HCT116 (cell line): ENCODE data around the gene ZNF592. TPM values are rescaled to one million over a fixed set of nuclear protein-coding genes. Genes with fewer than 3 reads are reported as not detected.

Experiments used
- ATAC-seq: fragments of 200-7000 bp; cut with Tn5 transposase; 2 replicates; pipeline ENCODE4 v1.9.1; 2020; ENCODE audit warnings: mild to moderate bottlenecking, moderate library complexity
- BruUV-seq: library from RNA; stranded (reverse); fragments of 400-500 nt; replicated peaks from 2 replicates; lab custom pipeline; 2021; lab: Mats Ljungman, UMichigan
- CTCF ChIA-PET: fragments of 300-600 bp; sonication (Branson Sonifier 250); formaldehyde crosslinking; loops from one replicate; lab custom pipeline; 2021; ENCODE audit warnings: antibody characterized with exemption; lab: Charles Lee
- POLR2A ChIA-PET: fragments of 300-600, 350-600 bp; sonication (Branson Sonifier 250); formaldehyde crosslinking; loops from one replicate; lab custom pipeline; 2021; ENCODE audit warnings: antibody characterized with exemption; lab: Charles Lee
- RAD21 ChIA-PET, 2 experiments: fragments of 300-600 bp; sonication (Branson Sonifier 250); formaldehyde crosslinking; loops; one replicate each; lab custom pipeline; 2023; ENCODE audit warnings: low total read pairs in 2 of 2; ENCODE audit not compliant: uncharacterized antibody in 2 of 2, unreplicated experiment in 2 of 2, low non-redundant PET in 1 of 2; lab: Charles Lee
- DNase-seq: peaks from one replicate; pipeline ENCODE4 v3.0.0-alpha.2; 2010; ENCODE audit warnings: low read depth, low spot score
- H2AFZ ChIP-seq: fragments of 200-600 bp; shearing (Covaris generic), sonication (generic); 2 replicates; pipeline ENCODE4 v1.6.1; 2017; ENCODE audit warnings: low read depth, mixed run types, mixed read lengths, antibody characterized with exemption, low read length; ENCODE audit not compliant: poor library complexity, severe bottlenecking
- H3K27ac ChIP-seq: 2 replicates; pipeline ENCODE4 v1.5.1; 2012; ENCODE audit warnings: low read depth, low read length
- H3K27me3 ChIP-seq: fragments of 200-600 bp; sonication (generic); 2 replicates; pipeline ENCODE4 v1.6.1; 2016; ENCODE audit warnings: mixed run types, low read length, mixed read lengths; ENCODE audit not compliant: insufficient read depth
- H3K36me3 ChIP-seq, 2 experiments: fragments of 200-500 bp in 1 of 2; fragments of 200-600 bp in 1 of 2; sonication (Bioruptor generic) in 1 of 2; sonication (generic) in 1 of 2; 2 replicates each; pipeline versions ENCODE4 v1.5.1 to v1.6.1; 2014 to 2016; ENCODE audit warnings: low read length in 2 of 2, inconsistent platforms in 1 of 2, mixed read lengths in 1 of 2, mixed run types in 1 of 2; ENCODE audit not compliant: insufficient read depth in 2 of 2, control insufficient read depth in 1 of 2
- H3K4me1 ChIP-seq, 2 experiments: fragments of 200-600 bp in 1 of 2; sonication (generic) in 1 of 2; 2 replicates each; pipeline versions ENCODE4 v1.5.1 to v1.6.1; 2012 to 2017; ENCODE audit warnings: low read length in 2 of 2, inconsistent platforms in 1 of 2, mild to moderate bottlenecking in 1 of 2, mixed read lengths in 1 of 2, mixed run types in 1 of 2, moderate library complexity in 1 of 2; ENCODE audit not compliant: insufficient read depth in 2 of 2, control insufficient read depth in 1 of 2
- H3K4me2 ChIP-seq: fragments of 200-600 bp; sonication (generic); 2 replicates; pipeline ENCODE4 v1.6.1; 2017; ENCODE audit warnings: mixed run types, low read length, mixed read lengths
- H3K4me3 ChIP-seq, 2 experiments: fragments of 200-600 bp in 1 of 2; sonication (generic) in 1 of 2; replicated peaks in 1 of 2; 2 replicates each; pipeline ENCODE4 v1.5.1; 2011 to 2016; ENCODE audit warnings: low read length in 2 of 2, control low read depth in 1 of 2, low read depth in 1 of 2, mild to moderate bottlenecking in 1 of 2, mixed read lengths in 1 of 2, mixed run types in 1 of 2
- H3K79me2 ChIP-seq: fragments of 200-600 bp; sonication (generic); 2 replicates; pipeline ENCODE4 v1.6.1; 2017; ENCODE audit warnings: mild to moderate bottlenecking, mixed run types, low read length, moderate library complexity, mixed read lengths; ENCODE audit not compliant: insufficient read depth
- H3K9ac ChIP-seq: fragments of 200-600 bp; sonication (generic); 2 replicates; pipeline ENCODE4 v1.6.1; 2016; ENCODE audit warnings: low read length, mixed read lengths
- H3K9me2 ChIP-seq: fragments of 200-600 bp; sonication (generic), shearing (Covaris generic); 2 replicates; pipeline ENCODE4 v1.6.1; 2017; ENCODE audit warnings: mixed run types, mild to moderate bottlenecking, moderate library complexity; ENCODE audit not compliant: insufficient read depth
- H3K9me3 ChIP-seq, 2 experiments: fragments of 200-500 bp in 1 of 2; fragments of 200-600 bp in 1 of 2; sonication (Bioruptor generic) in 1 of 2; sonication (generic) in 1 of 2; 2 replicates each; pipeline ENCODE4 v1.6.1; 2014 to 2017; ENCODE audit warnings: low read length in 2 of 2, mixed read lengths in 2 of 2, inconsistent platforms in 1 of 2, low read depth in 1 of 2, mild to moderate bottlenecking in 1 of 2, mixed run types in 1 of 2, moderate library complexity in 1 of 2; ENCODE audit not compliant: control insufficient read depth in 1 of 2, insufficient read depth in 1 of 2
- H4K20me1 ChIP-seq: fragments of 200-600 bp; sonication (generic), shearing (Covaris generic); 2 replicates; pipeline ENCODE4 v1.6.1; 2017; ENCODE audit warnings: mixed run types, mild to moderate bottlenecking, moderate library complexity; ENCODE audit not compliant: insufficient read depth
- ATF3 ChIP-seq: IDR thresholded peaks from 2 replicates; pipeline ENCODE4 v1.6.1; 2012
- CTCF ChIP-seq, 3 experiments: fragments of 200-600 bp in 1 of 3; sonication (generic) in 1 of 3; IDR thresholded peaks in 2 of 3; conservative IDR thresholded peaks in 1 of 3; 2 replicates each; pipeline ENCODE4 v1.5.1; 2012 to 2017; ENCODE audit warnings: low read depth in 2 of 3, low read length in 2 of 3, antibody characterized with exemption in 1 of 3, borderline replicate concordance in 1 of 3, control low read depth in 1 of 3, mild to moderate bottlenecking in 1 of 3, mixed read lengths in 1 of 3, mixed run types in 1 of 3, moderate library complexity in 1 of 3; ENCODE audit not compliant: insufficient read depth in 1 of 3
- FOSL1 ChIP-seq: IDR thresholded peaks from 2 replicates; pipeline ENCODE4 v1.6.1; 2012; ENCODE audit warnings: low read depth
- MAX ChIP-seq: IDR thresholded peaks from 2 replicates; pipeline ENCODE4 v1.6.1; 2012
- SRF ChIP-seq: IDR thresholded peaks from 2 replicates; pipeline ENCODE4 v1.6.1; 2012; ENCODE audit warnings: low read depth
- YY1 ChIP-seq: IDR thresholded peaks from 2 replicates; pipeline ENCODE4 v1.6.1; 2011; ENCODE audit warnings: low read length, low read depth, moderate library complexity, mild to moderate bottlenecking; ENCODE audit not compliant: insufficient replicate concordance; ENCODE audit errors: extremely low read depth
- ZFX ChIP-seq: fragments of 450-650 bp; IDR thresholded peaks from 2 replicates; pipeline ENCODE4 v1.6.1; 2017
- intact Hi-C: fragments of 100-400 bp; cut with micrococcal nuclease; formaldehyde crosslinking; loops from 2 replicates; pipeline ENCODE4 v1.10.0; 2022
- total RNA-seq: library from RNA; stranded (reverse); gene quantifications from one replicate; pipeline ENCODE4 v1.2.1, GENCODE V29; 2021; ENCODE audit not compliant: unreplicated experiment

The ZNF592 gene
- total RNA-seq, 1 experiment from 2014 or later = 26.4 TPM

- intact Hi-C loops = no loop called here
- RAD21 ChIA-PET = no interaction called here
These were observed 83.2 kb downstream of the ZNF592 start for GRCh38 chr15:84831613-84832012.

GRCh38 chr15:84832448-84833040, 84.2 kb downstream of the ZNF592 start:
- Histone ChIP-seq H3K27ac (no peak overlapping the region), H3K4me2 (no peak overlapping the region)

More at GRCh38 chr15:84831613-84832012, 83.2 kb downstream of the ZNF592 start:
- no TSS peak for BruUV-seq
- no peaks in the 10 kb centered on the region for H3K9me2 ChIP-seq
- no peaks in the 10 kb centered on the region for H3K27me3 ChIP-seq
- H3K4me3 ChIP-seq = no peak overlapping the region
- no peak for TF ChIP-seq YY1
- TF ChIP-seq FOSL1 = no peak
- DNase-seq (no peak), ATAC-seq (no peak)
- ChIA-PET POLR2A (no interaction called here), CTCF (no interaction called here)
- H3K36me3 ChIP-seq = no peaks in the 10 kb centered on the region
- no peak overlapping the region for H3K4me2 ChIP-seq
- no peak overlapping the region for H3K9ac ChIP-seq
- H3K9me3 ChIP-seq = no peaks in the 10 kb centered on the region
- H3K27ac ChIP-seq = no peak overlapping the region
- no peak overlapping the region for H2AFZ ChIP-seq
- H3K79me2 ChIP-seq = no peaks in the 10 kb centered on the region
- no peaks in the 10 kb centered on the region for H4K20me1 ChIP-seq
- peaks cover 0 to 10% of the 10 kb centered on the region in 2 experiments; a peak in 3 of 4 replicates for H3K4me1 ChIP-seq

More at GRCh38 chr15:84832448-84833040, 84.2 kb downstream of the ZNF592 start:
- DNase-seq = no peak
- Histone ChIP-seq H2AFZ (no peak overlapping the region), H3K4me3 (no peak overlapping the region), H3K9me2 (no peaks in the 10 kb centered on the region), H3K27me3 (no peaks in the 10 kb centered on the region), H3K9ac (no peak overlapping the region), H4K20me1 (no peaks in the 10 kb centered on the region), H3K9me3 (no peaks in the 10 kb centered on the region), H3K36me3 (no peaks in the 10 kb centered on the region)
- RAD21 ChIA-PET = no interaction called here
- no TSS peak for BruUV-seq
- no peak for TF ChIP-seq MAX
- no peak for TF ChIP-seq SRF
- no peak for TF ChIP-seq ATF3
- TF ChIP-seq CTCF (IDR thresholded peaks at IDR 0.05 in 2 of 3, conservative IDR thresholded peaks at IDR 0.05 in 1 of 3; ENCODE audit: borderline replicate concordance in 1 of 3, insufficient read depth in 1 of 3, low read depth in 2 of 3, low read length in 2 of 3) = no peak
- TF ChIP-seq ZFX = no peak
- TF ChIP-seq, all 23 proteins: peak for 0
- ATAC-seq = no peak
- intact Hi-C loops = no loop called here
- Histone ChIP-seq H3K4me1 (peaks cover 0 to 9% of the 10 kb centered on the region in 2 experiments; a peak in 2 of 4 replicates), H3K79me2 (no peaks in the 10 kb centered on the region)
- ChIA-PET CTCF (no interaction called here), POLR2A (no interaction called here)
